GM12878 (cell line): ENCODE results near the gene MAP4K1. TPM values are rescaled to one million over a fixed set of nuclear protein-coding genes. Genes with fewer than 3 reads are reported as not detected.

Experiments
- ATAC-seq: fragments of 200-7000 bp; cut with Tn5 transposase; 3 replicates; pipeline ENCODE4 v1.9.1; 2020; ENCODE audit warnings: mild to moderate bottlenecking, moderate library complexity
- BruUV-seq: library from RNA; stranded (reverse); fragments of 400-500 nt; replicated peaks from 2 replicates; lab custom pipeline; 2021; lab: Mats Ljungman, UMichigan
- CTCF ChIA-PET: fragments of 300-600 bp; sonication (Branson Sonifier 250); formaldehyde crosslinking; extraction: SDS; loops from one replicate; lab custom pipeline; 2021; ENCODE audit warnings: inconsistent platforms; lab: Yijun Ruan, JAX
- POLR2A ChIA-PET: fragments of 350-600 bp; formaldehyde crosslinking; extraction: SDS; loops from one replicate; lab custom pipeline; 2021; ENCODE audit warnings: inconsistent platforms; lab: Charles Lee
- RAD21 ChIA-PET: fragments of 300-600 bp; sonication (Branson Sonifier 250); formaldehyde crosslinking; loops from one replicate; lab custom pipeline; 2023; ENCODE audit warnings: antibody characterized with exemption; ENCODE audit not compliant: unreplicated experiment; lab: Charles Lee
- SMC1A ChIA-PET: fragments of 300-600 bp; sonication (Branson Sonifier 250); formaldehyde crosslinking; loops from one replicate; lab custom pipeline; 2023; ENCODE audit not compliant: unreplicated experiment, uncharacterized antibody; lab: Charles Lee
- DNase-seq: peaks from one replicate; pipeline ENCODE4 v3.0.0-alpha.2; 2011; ENCODE audit warnings: low read depth, low spot score
- FAIRE-seq: peaks from 3 replicates; lab custom pipeline; 2011; peaks lifted over from hg19 to GRCh38; lab: Jason Lieb, UNC
- H2AFZ ChIP-seq: 2 replicates; pipeline ENCODE4 v1.6.0; 2011; ENCODE audit warnings: low read depth, low read length, control low read depth; ENCODE audit not compliant: control insufficient read depth
- H3K27ac ChIP-seq: 2 replicates; pipeline ENCODE4 v1.5.1; 2011; ENCODE audit warnings: control low read depth; ENCODE audit not compliant: control insufficient read depth, insufficient read depth
- H3K27me3 ChIP-seq, 2 experiments: replicated peaks in 1 of 2; 2 replicates each; pipeline versions ENCODE4 v1.6.0 to v1.6.1; 2011; ENCODE audit warnings: low read length in 1 of 2; ENCODE audit not compliant: control insufficient read depth in 2 of 2, insufficient read depth in 2 of 2
- H3K36me3 ChIP-seq, 2 experiments: 2 replicates each; pipeline ENCODE4 v1.5.1; 2011; ENCODE audit warnings: low read length in 1 of 2; ENCODE audit not compliant: control insufficient read depth in 2 of 2, insufficient read depth in 2 of 2
- H3K4me1 ChIP-seq: 2 replicates; pipeline ENCODE4 v1.6.1; 2011; ENCODE audit warnings: mild to moderate bottlenecking, low read length, moderate library complexity, mixed read lengths; ENCODE audit not compliant: control insufficient read depth, insufficient read depth
- H3K4me2 ChIP-seq: 2 replicates; pipeline ENCODE4 v1.6.0; 2011; ENCODE audit warnings: control low read depth; ENCODE audit not compliant: control insufficient read depth, insufficient read depth
- H3K4me3 ChIP-seq: fragments of 200-600 bp; sonication (generic); 2 replicates; pipeline ENCODE4 v1.5.1; 2016
- H3K79me2 ChIP-seq: 2 replicates; pipeline ENCODE4 v1.6.0; 2011; ENCODE audit warnings: low read length; ENCODE audit not compliant: control insufficient read depth, insufficient read depth
- H3K9ac ChIP-seq: 2 replicates; pipeline ENCODE4 v1.8.0; 2011; ENCODE audit warnings: low read length, control low read depth, mixed read lengths; ENCODE audit not compliant: control insufficient read depth, insufficient read depth
- H3K9me3 ChIP-seq: replicated peaks from 3 replicates; pipeline ENCODE4 v1.5.1; 2011; ENCODE audit warnings: mild to moderate bottlenecking, low read length; ENCODE audit not compliant: control insufficient read depth, insufficient read depth
- H4K20me1 ChIP-seq: 2 replicates; pipeline ENCODE4 v1.6.0; 2011; ENCODE audit not compliant: control insufficient read depth, insufficient read depth
- CREM ChIP-seq: IDR thresholded peaks from 2 replicates; pipeline ENCODE4 v1.6.1; 2014; ENCODE audit warnings: antibody characterized with exemption, low read depth
- NR2F1 ChIP-seq: fragments of 450-650 bp; conservative IDR thresholded peaks from 2 replicates; pipeline ENCODE4 v1.6.1; 2017; ENCODE audit warnings: mild to moderate bottlenecking
- WGBS: methylation state at CpG from one replicate; pipeline ENCODE4 v1.1.6; 2016; ENCODE audit warnings: low lambda C conversion rate; ENCODE audit not compliant: insufficient replicate concordance, insufficient coverage; ENCODE audit errors: missing lambda C conversion rate; 5-methylcytosine and 5-hydroxymethylcytosine counted together
- in situ Hi-C: fragments of 300-500 bp; cut with MboI; formaldehyde crosslinking; loops from 9 replicates; pipeline ENCODE4 v1.14.3; 2018; ENCODE audit warnings: mixed read lengths
- intact Hi-C: fragments of 100-400 bp; cut with micrococcal nuclease; formaldehyde crosslinking; loops from one replicate; pipeline ENCODE4 v1.14.2; 2022; ENCODE audit not compliant: unreplicated experiment
- polyA plus RNA-seq, 11 experiments: library from polyadenylated mRNA; depleted of rRNA in 4 of 11; unstranded in 6 of 11; stranded (reverse) in 5 of 11; fragments of >200 nt; fragmentation: Nextera tagmentation in 4 of 11; fragmentation: Illumina TruSeq in 1 of 11; extraction: Ambion mirVana in 4 of 11; extraction: Trizol in 1 of 11; gene quantifications; 1 replicate in 1 of 11; 2 replicates in 10 of 11; pipeline versions ENCODE4 v1.2.1 to v1.2.3, GENCODE V29; 2011 to 2016; ENCODE audit warnings: inconsistent platforms in 2 of 11, missing spikeins in 2 of 11, low read depth in 1 of 11
- total RNA-seq, 4 experiments: library from RNA; depleted of rRNA in 3 of 4; stranded (reverse); fragments of >200 nt in 3 of 4; fragmentation: Illumina TruSeq in 1 of 4; extraction: Trizol in 1 of 4; gene quantifications; 2 replicates each; pipeline versions ENCODE4 v1.2.1 to v1.2.3, GENCODE V29; 2013 to 2021
- TF ChIP-seq, protein P1 (sequence below): IDR thresholded peaks from 2 replicates; pipeline ENCODE4 v1.6.1; 2011; ENCODE audit warnings: mild to moderate bottlenecking, low read depth, low read length, moderate library complexity; ENCODE audit not compliant: insufficient replicate concordance
- TF ChIP-seq, protein P2 (sequence below): fragments of 450-650 bp; IDR thresholded peaks from 2 replicates; pipeline ENCODE4 v1.6.1; 2016; ENCODE audit warnings: mild to moderate bottlenecking

Gene MAP4K1
- total and polyA plus RNA-seq, 10 of the 15 experiments (the other 5 are each of a cell fraction or from before 2014, with no cell fraction given) = 39.2 to 306 (median 140) TPM

DNA sequence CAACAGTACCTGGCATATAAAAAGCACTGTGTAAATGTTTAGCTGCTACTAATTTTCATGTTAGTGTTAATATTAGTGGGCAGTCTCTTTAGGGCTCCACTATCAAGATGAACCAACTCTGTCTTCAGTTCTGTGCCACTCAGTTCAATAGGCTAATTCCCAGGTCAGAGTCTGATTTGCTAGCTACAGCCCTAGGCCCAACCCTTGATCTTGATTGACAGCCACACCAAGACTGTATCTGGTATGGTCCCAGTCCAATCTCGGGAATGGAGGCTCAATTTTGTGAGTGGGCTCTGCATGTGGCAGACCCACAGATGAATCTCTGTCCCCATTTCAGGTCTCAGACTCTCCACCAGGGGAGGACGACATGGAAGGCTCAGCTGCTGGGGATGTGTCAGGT is 46.1 kb downstream of the MAP4K1 start:
- intact Hi-C loops (no loop called here), in situ Hi-C loops (no loop called here)
- H3K9ac ChIP-seq = no peak overlapping the region
- TF ChIP-seq, protein P1, sequence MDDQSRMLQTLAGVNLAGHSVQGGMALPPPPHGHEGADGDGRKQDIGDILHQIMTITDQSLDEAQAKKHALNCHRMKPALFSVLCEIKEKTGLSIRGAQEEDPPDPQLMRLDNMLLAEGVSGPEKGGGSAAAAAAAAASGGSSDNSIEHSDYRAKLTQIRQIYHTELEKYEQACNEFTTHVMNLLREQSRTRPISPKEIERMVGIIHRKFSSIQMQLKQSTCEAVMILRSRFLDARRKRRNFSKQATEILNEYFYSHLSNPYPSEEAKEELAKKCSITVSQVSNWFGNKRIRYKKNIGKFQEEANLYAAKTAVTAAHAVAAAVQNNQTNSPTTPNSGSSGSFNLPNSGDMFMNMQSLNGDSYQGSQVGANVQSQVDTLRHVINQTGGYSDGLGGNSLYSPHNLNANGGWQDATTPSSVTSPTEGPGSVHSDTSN = peak; percentile 74
- TF ChIP-seq NR2F1 = no peak
- no peak for TF ChIP-seq CREM
- TF ChIP-seq, protein P2, sequence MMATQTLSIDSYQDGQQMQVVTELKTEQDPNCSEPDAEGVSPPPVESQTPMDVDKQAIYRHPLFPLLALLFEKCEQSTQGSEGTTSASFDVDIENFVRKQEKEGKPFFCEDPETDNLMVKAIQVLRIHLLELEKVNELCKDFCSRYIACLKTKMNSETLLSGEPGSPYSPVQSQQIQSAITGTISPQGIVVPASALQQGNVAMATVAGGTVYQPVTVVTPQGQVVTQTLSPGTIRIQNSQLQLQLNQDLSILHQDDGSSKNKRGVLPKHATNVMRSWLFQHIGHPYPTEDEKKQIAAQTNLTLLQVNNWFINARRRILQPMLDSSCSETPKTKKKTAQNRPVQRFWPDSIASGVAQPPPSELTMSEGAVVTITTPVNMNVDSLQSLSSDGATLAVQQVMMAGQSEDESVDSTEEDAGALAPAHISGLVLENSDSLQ = peak; percentile 91
- CTCF ChIA-PET = interaction anchor here (1.1 to 1.4 kb wide), 2 partner anchors 9 to 63 kb away, joined by 3 read pairs; no protein-coding TSS in a partner anchor
- ATAC-seq = 0 out of 3 replicates have a peak, but pooled peaks have one; percentile 12
- no peaks in the 10 kb centered on the region for H3K79me2 ChIP-seq
- RAD21 ChIA-PET = no interaction called here
- no peak for FAIRE-seq
- H3K9me3 ChIP-seq = no peaks in the 10 kb centered on the region
- POLR2A ChIA-PET = no interaction called here
- H2AFZ ChIP-seq = no peak overlapping the region
- no peak overlapping the region for H3K4me3 ChIP-seq
- H3K27me3 ChIP-seq = no peaks in the 10 kb centered on the region; a peak in 1 of 4 replicates
- SMC1A ChIA-PET = interaction anchor here (0.8 kb wide), 1 partner anchor 12 kb away, joined by 4 read pairs; no protein-coding TSS in a partner anchor
- peaks cover 3% of the 10 kb centered on the region for H3K4me1 ChIP-seq
- no peak for DNase-seq
- H4K20me1 ChIP-seq = no peaks in the 10 kb centered on the region
- no peak overlapping the region for H3K27ac ChIP-seq
- BruUV-seq = no TSS peak
- no peaks in the 10 kb centered on the region for H3K36me3 ChIP-seq
- 55% methylated on average over 2 of the region's 2 CpGs for WGBS
- no peak overlapping the region for H3K4me2 ChIP-seq
